HEK293 (cell line): ENCODE data around the gene CCDC12.

ENCODE experiments used
- CTCF ChIA-PET: fragments of 350-600 bp; formaldehyde crosslinking; extraction: SDS; loops from one replicate; lab custom pipeline; 2021; ENCODE audit warnings: antibody characterized with exemption; lab: Yijun Ruan, JAX
- POLR2A ChIA-PET: fragments of 300-600 bp; formaldehyde crosslinking; extraction: SDS; loops from one replicate; lab custom pipeline; 2020; ENCODE audit warnings: antibody characterized with exemption, inconsistent platforms; lab: Yijun Ruan, JAX
- H3K27ac ChIP-seq: fragments of 200-500 bp; sonication (Bioruptor generic); 2 replicates; pipeline ENCODE4 v1.5.1; 2014; ENCODE audit warnings: low read depth, low read length, control low read depth, inconsistent platforms; ENCODE audit errors: extremely low read depth
- H3K36me3 ChIP-seq, 2 experiments: fragments of 200-500 bp in 1 of 2; sonication (Bioruptor generic) in 1 of 2; 1 replicate in 1 of 2; 2 replicates in 1 of 2; pipeline ENCODE4 v1.5.1; 2014 to 2017; ENCODE audit warnings: inconsistent platforms in 2 of 2, low read length in 2 of 2; ENCODE audit not compliant: control insufficient read depth in 2 of 2, insufficient read depth in 1 of 2
- H3K4me1 ChIP-seq: fragments of 200-500 bp; sonication (Bioruptor generic); 2 replicates; pipeline ENCODE4 v1.5.1; 2014; ENCODE audit warnings: mild to moderate bottlenecking, low read length, inconsistent platforms; ENCODE audit not compliant: control insufficient read depth, insufficient read depth
- H3K4me3 ChIP-seq: 2 replicates; pipeline ENCODE4 v1.5.1; 2011; ENCODE audit warnings: low read depth, mild to moderate bottlenecking, control low read depth, low read length, moderate library complexity
- H3K9me3 ChIP-seq: fragments of 200-500 bp; sonication (Bioruptor generic); 2 replicates; pipeline ENCODE4 v1.5.1; 2014; ENCODE audit warnings: low read depth, low read length, inconsistent platforms; ENCODE audit not compliant: control insufficient read depth, insufficient read depth
- EGR2 ChIP-seq: fragments of 450-650 bp; formaldehyde crosslinking; IDR thresholded peaks from 2 replicates; pipeline ENCODE4 v1.5.1; 2016; ENCODE audit warnings: low read depth, missing biosample characterization, missing genetic modification characterization
- KLF17 ChIP-seq: fragments of 450-650 bp; formaldehyde crosslinking; IDR thresholded peaks from 2 replicates; pipeline ENCODE4 v1.5.1; 2016; ENCODE audit warnings: missing biosample characterization, missing genetic modification characterization
- MYNN ChIP-seq: fragments of 450-650 bp; formaldehyde crosslinking; IDR thresholded peaks from 2 replicates; pipeline ENCODE4 v1.5.1; 2016; ENCODE audit warnings: missing biosample characterization, missing genetic modification characterization, borderline replicate concordance
- SETDB1 ChIP-seq: IDR thresholded peaks from one replicate; pipeline ENCODE4 v1.6.1; 2017; ENCODE audit warnings: mild to moderate bottlenecking, low read length, moderate library complexity, mixed read lengths; ENCODE audit not compliant: insufficient read length
- TCF7L2 ChIP-seq: IDR thresholded peaks from 2 replicates; pipeline ENCODE4 v1.6.1; 2011; ENCODE audit warnings: low read depth, mild to moderate bottlenecking, inconsistent platforms, low read length, moderate library complexity, borderline replicate concordance
- ZBTB17 ChIP-seq: fragments of 450-650 bp; formaldehyde crosslinking; IDR thresholded peaks from 2 replicates; pipeline ENCODE4 v1.5.1; 2016; ENCODE audit warnings: missing biosample characterization, missing genetic modification characterization
- ZNF19 ChIP-seq: fragments of 450-650 bp; formaldehyde crosslinking; IDR thresholded peaks from 2 replicates; pipeline ENCODE4; 2016; ENCODE audit warnings: missing biosample characterization, missing genetic modification characterization, low read depth
- ZNF223 ChIP-seq: fragments of 450-650 bp; formaldehyde crosslinking; IDR thresholded peaks from 2 replicates; pipeline ENCODE4 v1.5.1; 2016; ENCODE audit warnings: missing biosample characterization, missing genetic modification characterization
- ZNF26 ChIP-seq: fragments of 450-650 bp; formaldehyde crosslinking; IDR thresholded peaks from 2 replicates; pipeline ENCODE4 v1.5.1; 2016; ENCODE audit warnings: missing biosample characterization, missing genetic modification characterization
- ZNF366 ChIP-seq: fragments of 450-650 bp; formaldehyde crosslinking; conservative IDR thresholded peaks from 2 replicates; pipeline ENCODE4 v1.5.1; 2016; ENCODE audit warnings: missing biosample characterization, missing genetic modification characterization
- ZNF514 ChIP-seq: fragments of 450-650 bp; formaldehyde crosslinking; IDR thresholded peaks from 2 replicates; pipeline ENCODE4 v1.5.1; 2016; ENCODE audit warnings: missing biosample characterization, missing genetic modification characterization
- ZNF571 ChIP-seq: fragments of 450-650 bp; formaldehyde crosslinking; IDR thresholded peaks from 2 replicates; pipeline ENCODE4 v1.5.0; 2017; ENCODE audit warnings: missing biosample characterization, missing genetic modification characterization
- ZNF623 ChIP-seq: fragments of 450-650 bp; formaldehyde crosslinking; IDR thresholded peaks from 2 replicates; pipeline ENCODE4 v1.5.1; 2016; ENCODE audit warnings: missing biosample characterization, missing genetic modification characterization
- ZNF629 ChIP-seq: fragments of 450-650 bp; formaldehyde crosslinking; IDR thresholded peaks from 2 replicates; pipeline ENCODE4 v1.5.1; 2017; ENCODE audit warnings: missing biosample characterization, missing genetic modification characterization
- ZNF747 ChIP-seq: fragments of 450-650 bp; formaldehyde crosslinking; IDR thresholded peaks from 2 replicates; pipeline ENCODE4 v1.5.1; 2016; ENCODE audit warnings: missing biosample characterization, missing genetic modification characterization
- ZNF76 ChIP-seq: fragments of 450-650 bp; formaldehyde crosslinking; IDR thresholded peaks from 2 replicates; pipeline ENCODE4; 2016; ENCODE audit warnings: low read depth, missing biosample characterization, missing genetic modification characterization, borderline replicate concordance
- ZNF792 ChIP-seq: fragments of 450-650 bp; formaldehyde crosslinking; IDR thresholded peaks from 2 replicates; pipeline ENCODE4 v1.5.1; 2016; ENCODE audit warnings: missing biosample characterization, missing genetic modification characterization
- ZNF837 ChIP-seq: fragments of 450-650 bp; formaldehyde crosslinking; IDR thresholded peaks from 2 replicates; pipeline ENCODE4 v1.5.1; 2016; ENCODE audit warnings: missing biosample characterization, missing genetic modification characterization
- ZSCAN5A ChIP-seq: fragments of 450-650 bp; formaldehyde crosslinking; IDR thresholded peaks from 2 replicates; pipeline ENCODE4 v1.5.1; 2016; ENCODE audit warnings: missing biosample characterization, missing genetic modification characterization
- TF ChIP-seq, protein P1 (sequence below): fragments of 450-650 bp; formaldehyde crosslinking; IDR thresholded peaks from 2 replicates; pipeline ENCODE4 v1.5.1; 2016; ENCODE audit warnings: missing biosample characterization, missing genetic modification characterization, borderline replicate concordance
- TF ChIP-seq, protein P2 (sequence below): fragments of 450-650 bp; formaldehyde crosslinking; IDR thresholded peaks from 2 replicates; pipeline ENCODE4 v1.5.1; 2017; ENCODE audit warnings: missing biosample characterization, missing genetic modification characterization

CCDC12 gene

GRCh38 chr3:46926039-46926438 is 50.5 kb downstream of the CCDC12 start:
- Histone ChIP-seq H3K9me3 (no peaks in the 10 kb centered on the region), H3K4me3 (no peak overlapping the region), H3K36me3 (peaks cover 3 to 87% of the 10 kb centered on the region in 2 experiments; a peak in 2 of 3 replicates), H3K4me1 (no peaks in the 10 kb centered on the region)
- CTCF ChIA-PET: no interaction called here
- TF ChIP-seq ZNF792 (tag by site-specific recombination) (no peak), ZBTB17 (tag by site-specific recombination) (no peak), ZNF629 (tag by site-specific recombination) (no peak), MYNN (tag by site-specific recombination) (no peak), EGR2 (tag by site-specific recombination) (no peak), ZSCAN5A (no peak), ZNF19 (no peak), ZNF366 (tag by site-specific recombination) (no peak), KLF17 (tag by site-specific recombination) (no peak), ZNF76 (no peak), ZNF26 (tag by site-specific recombination) (no peak), ZNF837 (no peak), ZNF747 (tag by site-specific recombination) (no peak), ZNF514 (tag by site-specific recombination) (no peak)
- TF ChIP-seq, protein P1, sequence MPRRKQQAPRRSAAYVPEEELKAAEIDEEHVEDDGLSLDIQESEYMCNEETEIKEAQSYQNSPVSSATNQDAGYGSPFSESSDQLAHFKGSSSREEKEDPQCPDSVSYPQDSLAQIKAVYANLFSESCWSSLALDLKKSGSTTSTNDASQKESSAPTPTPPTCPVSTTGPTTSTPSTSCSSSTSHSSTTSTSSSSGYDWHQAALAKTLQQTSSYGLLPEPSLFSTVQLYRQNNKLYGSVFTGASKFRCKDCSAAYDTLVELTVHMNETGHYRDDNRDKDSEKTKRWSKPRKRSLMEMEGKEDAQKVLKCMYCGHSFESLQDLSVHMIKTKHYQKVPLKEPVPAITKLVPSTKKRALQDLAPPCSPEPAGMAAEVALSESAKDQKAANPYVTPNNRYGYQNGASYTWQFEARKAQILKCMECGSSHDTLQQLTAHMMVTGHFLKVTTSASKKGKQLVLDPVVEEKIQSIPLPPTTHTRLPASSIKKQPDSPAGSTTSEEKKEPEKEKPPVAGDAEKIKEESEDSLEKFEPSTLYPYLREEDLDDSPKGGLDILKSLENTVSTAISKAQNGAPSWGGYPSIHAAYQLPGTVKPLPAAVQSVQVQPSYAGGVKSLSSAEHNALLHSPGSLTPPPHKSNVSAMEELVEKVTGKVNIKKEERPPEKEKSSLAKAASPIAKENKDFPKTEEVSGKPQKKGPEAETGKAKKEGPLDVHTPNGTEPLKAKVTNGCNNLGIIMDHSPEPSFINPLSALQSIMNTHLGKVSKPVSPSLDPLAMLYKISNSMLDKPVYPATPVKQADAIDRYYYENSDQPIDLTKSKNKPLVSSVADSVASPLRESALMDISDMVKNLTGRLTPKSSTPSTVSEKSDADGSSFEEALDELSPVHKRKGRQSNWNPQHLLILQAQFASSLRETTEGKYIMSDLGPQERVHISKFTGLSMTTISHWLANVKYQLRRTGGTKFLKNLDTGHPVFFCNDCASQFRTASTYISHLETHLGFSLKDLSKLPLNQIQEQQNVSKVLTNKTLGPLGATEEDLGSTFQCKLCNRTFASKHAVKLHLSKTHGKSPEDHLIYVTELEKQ (tag by site-specific recombination): no peak
- TF ChIP-seq, protein P2, sequence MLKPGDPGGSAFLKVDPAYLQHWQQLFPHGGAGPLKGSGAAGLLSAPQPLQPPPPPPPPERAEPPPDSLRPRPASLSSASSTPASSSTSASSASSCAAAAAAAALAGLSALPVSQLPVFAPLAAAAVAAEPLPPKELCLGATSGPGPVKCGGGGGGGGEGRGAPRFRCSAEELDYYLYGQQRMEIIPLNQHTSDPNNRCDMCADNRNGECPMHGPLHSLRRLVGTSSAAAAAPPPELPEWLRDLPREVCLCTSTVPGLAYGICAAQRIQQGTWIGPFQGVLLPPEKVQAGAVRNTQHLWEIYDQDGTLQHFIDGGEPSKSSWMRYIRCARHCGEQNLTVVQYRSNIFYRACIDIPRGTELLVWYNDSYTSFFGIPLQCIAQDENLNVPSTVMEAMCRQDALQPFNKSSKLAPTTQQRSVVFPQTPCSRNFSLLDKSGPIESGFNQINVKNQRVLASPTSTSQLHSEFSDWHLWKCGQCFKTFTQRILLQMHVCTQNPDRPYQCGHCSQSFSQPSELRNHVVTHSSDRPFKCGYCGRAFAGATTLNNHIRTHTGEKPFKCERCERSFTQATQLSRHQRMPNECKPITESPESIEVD (tag by site-specific recombination): no peak
- TF ChIP-seq, all 188 proteins: peak for 0
- no peak overlapping the region for H3K27ac ChIP-seq
- POLR2A ChIA-PET: no interaction called here

DNA sequence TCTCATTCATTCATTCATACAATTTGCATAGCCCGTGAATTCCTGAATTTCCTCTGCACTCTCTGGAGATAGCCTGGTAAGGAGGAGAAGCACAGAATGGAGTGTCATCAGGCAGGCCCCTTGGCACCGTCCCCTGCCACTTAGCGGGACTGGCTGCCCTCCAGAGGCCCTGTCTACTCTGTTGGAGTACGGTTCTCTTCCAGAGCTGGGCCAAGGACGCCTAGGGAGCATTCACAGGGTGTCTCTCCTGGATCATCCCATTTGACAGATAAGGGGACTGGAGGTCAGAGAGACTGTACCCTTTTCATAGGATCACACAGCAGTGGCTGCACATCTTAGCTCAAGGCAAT is 51.0 kb downstream of the CCDC12 start:
- Histone ChIP-seq H3K36me3 (peaks cover 3 to 87% of the 10 kb centered on the region in 2 experiments; a peak in 2 of 3 replicates), H3K9me3 (no peaks in the 10 kb centered on the region)
- CTCF ChIA-PET: no interaction called here
- TF ChIP-seq ZNF792 (tag by site-specific recombination) (no peak), ZNF26 (tag by site-specific recombination) (no peak), TCF7L2 (no peak), ZNF223 (tag by site-specific recombination) (no peak), ZNF571 (no peak), ZNF623 (tag by site-specific recombination) (no peak), SETDB1 (no peak)
- TF ChIP-seq, all 188 proteins: peak for 0
- POLR2A ChIA-PET: no interaction called here
- H3K4me3 ChIP-seq: no peak overlapping the region
- H3K4me1 ChIP-seq: no peaks in the 10 kb centered on the region
- no peak overlapping the region for H3K27ac ChIP-seq
